Ovary (tissue), 3 donors: ENCODE results near the gene ANKRD23.

Experiments
- CTCF ChIP-seq, 3 donors: fragments of 450-650 bp in 2 of 3; fragments of 200-600 bp in 1 of 3; IDR thresholded peaks; one replicate each; pipeline versions ENCODE4 v1.5.1 to v1.8.0; 2016 to 2022; ENCODE audit warnings: antibody characterized with exemption in 3 of 3, mild to moderate bottlenecking in 1 of 3
- EP300 ChIP-seq: sonication (generic); formaldehyde crosslinking; IDR thresholded peaks from one replicate; pipeline ENCODE4 v1.6.1; 2017; ENCODE audit warnings: antibody characterized with exemption
- POLR2A ChIP-seq: fragments of 450-650 bp; IDR thresholded peaks from one replicate; pipeline ENCODE4 v1.6.1; 2017; ENCODE audit warnings: antibody characterized with exemption, mild to moderate bottlenecking, moderate library complexity
- donor health status: DM: no; HTN: no; CAD: no.

- TF ChIP-seq CTCF (IDR thresholded peaks at IDR 0.05), result no peak
- TF ChIP-seq POLR2A, result no peak
- TF ChIP-seq EP300, result no peak
Observed at GRCh38 chr2:96882230-96882629, 38.4 kb upstream of the ANKRD23 start.
